ENCODE results near the gene IRF2BP2. TPM values are rescaled to one million over a fixed set of nuclear protein-coding genes. Genes with fewer than 3 reads are reported as not detected.

IRF2BP2 gene
- total and polyA plus RNA-seq, 2 of the 13 experiments (the other 11 are each of a cell fraction or from before 2014, with no cell fraction given): 140 to 147 TPM

GRCh38 chr1:234611225-234611846 lies 1.4 kb upstream of the IRF2BP2 start (continued):
- no peak for TF ChIP-seq SETDB1 (CRISPR knock-in tag; IDR thresholded peaks at IDR 0.05; ENCODE audit: borderline replicate concordance)
- TF ChIP-seq CC2D1A (CRISPR knock-in tag; IDR thresholded peaks at IDR 0.05): no peak
- TF ChIP-seq ZNF333 (CRISPR knock-in tag; IDR thresholded peaks at IDR 0.05; ENCODE audit: borderline replicate concordance): no peak
- TF ChIP-seq ZNF740 (CRISPR knock-in tag; IDR thresholded peaks at IDR 0.05): no peak; the same call in none of the 2 replicates
- TF ChIP-seq JARID2 (CRISPR knock-in tag; IDR thresholded peaks at IDR 0.05; ENCODE audit: insufficient replicate concordance): no peak
- no peak for TF ChIP-seq KDM2A (CRISPR knock-in tag; IDR thresholded peaks at IDR 0.05; ENCODE audit: borderline replicate concordance, low read depth)
- TF ChIP-seq RELA (CRISPR knock-in tag; IDR thresholded peaks at IDR 0.05): no peak
- TF ChIP-seq ZBTB44 (CRISPR knock-in tag; IDR thresholded peaks at IDR 0.05): no peak
- no peak for TF ChIP-seq CAMTA2 (CRISPR knock-in tag; IDR thresholded peaks at IDR 0.05; ENCODE audit: borderline replicate concordance)
- no peak for TF ChIP-seq BHLHE40 (IDR thresholded peaks at IDR 0.05; ENCODE audit: low read length)
- TF ChIP-seq ZNF562 (CRISPR knock-in tag; IDR thresholded peaks at IDR 0.05; ENCODE audit: borderline replicate concordance): no peak

Data from HepG2 (cell line).